NB4 (cell line): Measurements from ENCODE around the gene U2SURP.

Experiments used
- CTCF ChIP-seq: IDR thresholded peaks from one replicate; pipeline ENCODE4 v1.5.1; 2012; ENCODE audit warnings: low read depth, low read length
- MAX ChIP-seq: IDR thresholded peaks from 2 replicates; pipeline ENCODE4 v1.6.1; 2011; ENCODE audit warnings: low read depth, low read length
- POLR2A ChIP-seq: IDR thresholded peaks from 2 replicates; pipeline ENCODE4 v1.6.1; 2011; ENCODE audit warnings: mild to moderate bottlenecking; ENCODE audit not compliant: insufficient read length; ENCODE audit errors: extremely low read depth

DNA sequence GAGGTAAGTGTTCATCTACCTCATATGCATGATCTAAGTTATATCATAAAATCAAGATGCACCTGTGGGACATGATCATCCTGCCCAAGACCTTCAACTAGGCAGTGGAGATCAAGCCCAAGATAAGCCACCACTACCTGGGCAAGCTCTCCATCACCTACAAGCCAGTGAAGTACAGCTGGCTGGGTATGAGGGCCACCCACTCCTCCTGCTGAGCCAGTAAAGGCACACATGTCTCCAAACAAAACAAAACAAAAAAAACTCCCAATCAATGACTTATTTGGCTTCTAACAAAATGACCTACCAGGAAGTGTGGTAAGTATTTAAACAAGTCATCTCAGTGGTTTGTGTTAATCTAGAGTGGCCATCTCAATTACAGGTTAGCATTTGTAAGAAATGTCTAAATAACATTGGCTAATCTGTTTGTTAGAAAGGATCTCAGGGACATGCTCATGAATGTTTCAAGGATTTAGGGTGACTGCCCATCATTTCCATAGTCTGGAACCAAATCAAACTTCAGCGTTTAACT, 41.0 kb upstream of the U2SURP start:
- TF ChIP-seq CTCF = no peak
- no peak for TF ChIP-seq POLR2A
- no peak for TF ChIP-seq MAX
